ENCODE data around the gene SCGB1C2.

DNA sequence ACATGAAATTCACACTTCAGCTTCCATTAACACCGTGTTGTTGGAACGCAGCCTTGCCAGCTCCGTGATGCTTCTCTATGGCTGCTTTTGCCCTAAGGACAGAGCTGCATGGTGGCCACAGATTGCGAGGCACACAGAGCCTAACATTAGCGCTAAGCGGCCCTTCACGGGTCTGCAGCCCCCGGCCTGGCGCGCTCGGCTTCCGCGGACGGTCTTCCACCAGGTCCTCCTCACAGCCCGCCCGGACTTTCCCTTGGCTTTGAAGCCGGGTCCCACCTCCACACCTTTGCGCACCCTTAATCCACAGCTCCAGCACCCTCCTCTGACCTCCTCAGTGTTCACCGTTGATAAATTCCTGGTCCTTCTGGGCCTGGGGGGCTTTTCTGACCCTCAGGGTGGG, 19.6 kb downstream of the SCGB1C2 start:
- TF ChIP-seq, protein P1, sequence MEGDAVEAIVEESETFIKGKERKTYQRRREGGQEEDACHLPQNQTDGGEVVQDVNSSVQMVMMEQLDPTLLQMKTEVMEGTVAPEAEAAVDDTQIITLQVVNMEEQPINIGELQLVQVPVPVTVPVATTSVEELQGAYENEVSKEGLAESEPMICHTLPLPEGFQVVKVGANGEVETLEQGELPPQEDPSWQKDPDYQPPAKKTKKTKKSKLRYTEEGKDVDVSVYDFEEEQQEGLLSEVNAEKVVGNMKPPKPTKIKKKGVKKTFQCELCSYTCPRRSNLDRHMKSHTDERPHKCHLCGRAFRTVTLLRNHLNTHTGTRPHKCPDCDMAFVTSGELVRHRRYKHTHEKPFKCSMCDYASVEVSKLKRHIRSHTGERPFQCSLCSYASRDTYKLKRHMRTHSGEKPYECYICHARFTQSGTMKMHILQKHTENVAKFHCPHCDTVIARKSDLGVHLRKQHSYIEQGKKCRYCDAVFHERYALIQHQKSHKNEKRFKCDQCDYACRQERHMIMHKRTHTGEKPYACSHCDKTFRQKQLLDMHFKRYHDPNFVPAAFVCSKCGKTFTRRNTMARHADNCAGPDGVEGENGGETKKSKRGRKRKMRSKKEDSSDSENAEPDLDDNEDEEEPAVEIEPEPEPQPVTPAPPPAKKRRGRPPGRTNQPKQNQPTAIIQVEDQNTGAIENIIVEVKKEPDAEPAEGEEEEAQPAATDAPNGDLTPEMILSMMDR (IDR thresholded peaks at IDR 0.05) = no peak
- TF ChIP-seq POLR2A (IDR thresholded peaks at IDR 0.05) = no peak
